ENCODE results near the gene EYA4.

Gene EYA4

DNA sequence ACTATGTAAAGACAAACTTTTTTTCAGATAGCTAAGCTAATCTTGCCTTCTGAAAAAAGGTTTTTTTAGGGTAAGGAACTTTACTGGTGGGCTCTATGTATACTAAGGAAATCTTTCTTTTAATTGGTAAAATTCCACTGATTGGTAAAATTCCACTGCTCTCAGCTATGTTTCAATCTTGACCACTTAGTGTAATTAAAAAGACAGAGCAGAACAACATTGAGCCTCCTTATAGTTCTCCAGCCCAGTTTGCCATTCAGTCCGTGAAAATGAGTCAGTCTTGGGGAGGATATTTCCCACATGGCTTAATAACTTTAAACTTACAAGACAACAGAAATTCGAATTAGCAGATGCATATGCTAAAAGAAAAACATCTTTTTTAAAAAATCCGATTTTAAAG is 92.7 kb downstream of the EYA4 start:
- DNase-seq (ENCODE audit: low read depth, low spot score): no peak
- Histone ChIP-seq H3K9me3 (ENCODE audit: insufficient read depth, low read length) (no peaks in the 10 kb centered on the region), H3K4me1 (ENCODE audit: insufficient read depth, insufficient read length) (no peaks in the 10 kb centered on the region), H3K9ac (ENCODE audit: insufficient read length, low read depth) (no peak overlapping the region), H3K27me3 (ENCODE audit: insufficient read depth, insufficient read length) (no peaks in the 10 kb centered on the region), H3K4me3 (ENCODE audit: insufficient read length, low read depth) (no peak overlapping the region), H3K36me3 (ENCODE audit: insufficient read depth, insufficient read length, low read length) (no peaks in the 10 kb centered on the region)
- no peak for TF ChIP-seq YY1 (IDR thresholded peaks at IDR 0.05; ENCODE audit: insufficient read depth, insufficient read length)
- no peak for TF ChIP-seq ZNF274 (IDR thresholded peaks at IDR 0.05; ENCODE audit: low read depth, low read length)
- no peak for TF ChIP-seq SUZ12 (IDR thresholded peaks at IDR 0.05; ENCODE audit: extremely low read depth, insufficient read depth, insufficient read length)

DNA sequence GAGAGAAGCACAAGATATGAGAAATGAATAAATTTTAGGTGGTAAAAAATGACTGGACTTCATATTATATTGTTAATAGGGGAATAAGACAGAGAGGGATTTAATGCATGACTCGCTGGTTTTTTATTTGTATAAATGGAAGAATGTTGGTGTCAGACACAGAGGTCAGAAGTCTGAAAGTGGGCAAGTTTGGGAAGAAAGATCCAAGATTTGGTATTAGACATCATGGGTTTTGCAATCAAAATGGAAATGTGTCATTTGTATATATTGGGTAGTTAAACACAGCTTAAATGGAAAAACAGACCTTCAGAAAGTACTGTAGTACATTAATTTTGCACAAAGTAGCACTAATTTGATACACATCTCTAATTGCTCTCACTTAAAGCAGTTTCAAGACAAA is 96.2 kb downstream of the EYA4 start:
- no peak overlapping the region for H3K9ac ChIP-seq (ENCODE audit: insufficient read length, low read depth)
- DNase-seq (ENCODE audit: low read depth, low spot score): no peak
- TF ChIP-seq SUZ12 (IDR thresholded peaks at IDR 0.05; ENCODE audit: extremely low read depth, insufficient read depth, insufficient read length): no peak
- no peaks in the 10 kb centered on the region for H3K36me3 ChIP-seq (ENCODE audit: insufficient read depth, insufficient read length, low read length)
- no peak overlapping the region for H3K4me3 ChIP-seq (ENCODE audit: insufficient read length, low read depth)
- H3K4me1 ChIP-seq (ENCODE audit: insufficient read depth, insufficient read length): no peaks in the 10 kb centered on the region
- H3K9me3 ChIP-seq (ENCODE audit: insufficient read depth, low read length): no peaks in the 10 kb centered on the region
- H3K27me3 ChIP-seq (ENCODE audit: insufficient read depth, insufficient read length): no peaks in the 10 kb centered on the region

DNA sequence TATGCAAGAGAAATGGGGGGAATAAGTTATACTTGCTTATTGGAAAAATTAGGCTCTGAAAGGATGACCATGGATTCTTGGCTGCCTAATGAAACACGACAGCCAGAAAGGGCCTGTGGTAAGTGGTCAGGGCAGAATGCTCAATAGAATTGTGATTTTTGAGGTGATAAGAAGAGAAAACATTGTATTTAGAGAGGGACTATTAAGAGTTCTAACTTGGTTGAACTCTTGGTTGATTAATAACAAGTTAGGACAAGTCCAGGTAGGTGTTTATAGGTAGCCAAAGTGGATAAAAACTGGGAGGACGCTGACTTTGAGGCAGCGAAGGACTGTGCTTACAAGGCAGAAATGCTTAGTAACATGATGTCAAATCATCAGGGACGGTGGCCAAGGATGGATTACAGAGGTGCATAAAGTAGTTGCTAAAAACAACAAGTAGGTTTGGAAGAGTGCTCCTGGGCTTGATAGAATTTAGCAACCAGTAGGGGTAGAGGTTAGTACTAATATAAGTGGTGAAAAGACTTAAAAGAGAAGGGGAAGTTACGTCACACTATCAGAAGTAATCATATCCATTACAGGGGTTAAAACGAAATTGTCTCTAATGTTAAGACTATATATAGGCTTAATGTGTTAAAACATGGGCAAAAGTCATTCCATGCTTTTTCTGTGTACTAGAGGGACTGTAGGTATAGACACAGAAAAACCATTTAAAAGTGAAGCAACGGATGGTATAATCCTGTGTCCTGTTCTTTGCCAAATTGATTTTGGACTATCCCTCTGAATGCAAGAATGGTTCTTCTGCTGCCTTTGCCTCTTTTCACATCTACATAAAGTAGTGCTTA is 98.6 kb downstream of the EYA4 start:
- no peak for DNase-seq (ENCODE audit: low read depth, low spot score)
- TF ChIP-seq SUZ12 (IDR thresholded peaks at IDR 0.05; ENCODE audit: extremely low read depth, insufficient read depth, insufficient read length): no peak
- TF ChIP-seq ZNF274 (IDR thresholded peaks at IDR 0.05; ENCODE audit: low read depth, low read length): no peak
- TF ChIP-seq YY1 (IDR thresholded peaks at IDR 0.05; ENCODE audit: insufficient read depth, insufficient read length): no peak
- no peak overlapping the region for H3K9ac ChIP-seq (ENCODE audit: insufficient read length, low read depth)
- no peak overlapping the region for H3K4me3 ChIP-seq (ENCODE audit: insufficient read length, low read depth)
- no peaks in the 10 kb centered on the region for H3K9me3 ChIP-seq (ENCODE audit: insufficient read depth, low read length)
- H3K27me3 ChIP-seq (ENCODE audit: insufficient read depth, insufficient read length): no peaks in the 10 kb centered on the region
- no peaks in the 10 kb centered on the region for H3K36me3 ChIP-seq (ENCODE audit: insufficient read depth, insufficient read length, low read length)
- no peaks in the 10 kb centered on the region for H3K4me1 ChIP-seq (ENCODE audit: insufficient read depth, insufficient read length)

DNA sequence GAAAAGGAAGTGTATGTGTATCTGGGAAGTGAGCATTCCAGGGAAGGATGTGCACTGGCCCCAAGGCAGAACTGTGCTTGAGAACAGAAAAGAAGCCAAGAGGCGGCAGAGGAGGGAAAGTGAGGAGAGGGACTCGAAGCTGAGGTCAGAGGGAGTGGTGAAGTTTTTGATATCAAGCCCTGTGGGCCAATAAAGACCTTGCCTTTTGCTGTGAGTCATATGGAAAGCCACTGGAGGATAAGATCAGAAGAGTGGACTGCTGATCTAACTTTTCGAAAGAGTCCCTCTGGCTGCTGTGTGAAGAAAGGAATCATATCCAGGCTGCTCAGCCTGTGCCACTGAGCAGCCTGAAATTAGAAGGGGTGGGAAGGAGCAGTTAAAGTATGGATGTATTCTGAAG is 99.4 kb downstream of the EYA4 start:
- Histone ChIP-seq H3K27me3 (ENCODE audit: insufficient read depth, insufficient read length) (no peaks in the 10 kb centered on the region), H3K4me1 (ENCODE audit: insufficient read depth, insufficient read length) (no peaks in the 10 kb centered on the region), H3K36me3 (ENCODE audit: insufficient read depth, insufficient read length, low read length) (no peaks in the 10 kb centered on the region), H3K9ac (ENCODE audit: insufficient read length, low read depth) (no peak overlapping the region), H3K4me3 (ENCODE audit: insufficient read length, low read depth) (no peak overlapping the region), H3K9me3 (ENCODE audit: insufficient read depth, low read length) (no peaks in the 10 kb centered on the region)
- DNase-seq (ENCODE audit: low read depth, low spot score): no peak
- no peak for TF ChIP-seq YY1 (IDR thresholded peaks at IDR 0.05; ENCODE audit: insufficient read depth, insufficient read length)
- TF ChIP-seq ZNF274 (IDR thresholded peaks at IDR 0.05; ENCODE audit: low read depth, low read length): no peak
- TF ChIP-seq SUZ12 (IDR thresholded peaks at IDR 0.05; ENCODE audit: extremely low read depth, insufficient read depth, insufficient read length): no peak

DNA sequence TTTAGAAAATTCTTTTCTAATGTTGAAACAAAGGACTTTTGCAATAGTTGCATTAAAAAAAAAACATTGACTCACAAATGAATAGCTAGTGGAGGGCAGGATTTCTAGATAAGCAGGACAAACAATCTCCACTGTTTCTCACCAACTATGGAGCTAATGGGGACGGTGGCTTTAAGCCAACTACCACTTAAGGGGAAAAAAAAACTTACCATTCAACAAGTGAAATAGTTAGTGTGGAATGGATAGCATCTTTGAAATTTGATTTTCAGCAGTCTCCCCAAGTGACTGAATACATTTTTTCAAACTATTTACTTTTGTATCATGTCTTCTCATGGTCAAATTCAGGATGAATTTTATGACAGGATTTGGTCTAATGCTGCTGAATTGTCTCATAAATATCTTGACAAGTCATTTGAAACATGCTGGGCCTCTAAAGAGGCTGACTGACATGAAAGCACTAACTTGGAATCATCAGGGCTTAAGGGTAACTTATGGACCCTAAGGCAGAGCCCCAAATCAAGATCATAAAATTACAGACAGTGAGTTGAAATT is 100.5 kb downstream of the EYA4 start:
- H3K4me1 ChIP-seq (ENCODE audit: insufficient read depth, insufficient read length): no peaks in the 10 kb centered on the region
- DNase-seq (ENCODE audit: low read depth, low spot score): no peak

DNA sequence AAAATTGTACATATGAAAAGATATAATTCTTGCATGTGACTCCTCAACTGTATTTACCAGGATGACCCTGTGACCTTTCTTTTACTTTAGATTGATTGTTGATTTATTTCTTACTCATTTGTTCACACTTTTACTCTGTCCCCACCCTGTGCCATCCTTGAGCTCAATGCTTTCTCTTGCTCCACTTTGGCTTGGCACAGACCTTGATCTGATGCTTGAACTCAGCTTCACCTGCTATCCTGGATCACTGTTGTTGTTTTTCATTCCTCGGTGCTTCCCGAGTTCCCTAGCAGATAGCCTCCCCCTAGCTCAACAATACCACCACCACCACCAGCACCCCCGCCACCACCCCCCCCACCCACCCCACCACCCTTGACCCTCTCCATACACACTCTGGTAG is 102.1 kb downstream of the EYA4 start:
- no peaks in the 10 kb centered on the region for H3K9me3 ChIP-seq (ENCODE audit: insufficient read depth, low read length)
- no peaks in the 10 kb centered on the region for H3K36me3 ChIP-seq (ENCODE audit: insufficient read depth, insufficient read length, low read length)
- no peaks in the 10 kb centered on the region for H3K27me3 ChIP-seq (ENCODE audit: insufficient read depth, insufficient read length)

More for the DNA sequence above, 100.5 kb downstream of the EYA4 start:
- no peaks in the 10 kb centered on the region for H3K27me3 ChIP-seq (ENCODE audit: insufficient read depth, insufficient read length)
- no peak overlapping the region for H3K4me3 ChIP-seq (ENCODE audit: insufficient read length, low read depth)
- H3K9me3 ChIP-seq (ENCODE audit: insufficient read depth, low read length): no peaks in the 10 kb centered on the region
- no peak overlapping the region for H3K9ac ChIP-seq (ENCODE audit: insufficient read length, low read depth)
- TF ChIP-seq YY1 (IDR thresholded peaks at IDR 0.05; ENCODE audit: insufficient read depth, insufficient read length) (no peak), SUZ12 (IDR thresholded peaks at IDR 0.05; ENCODE audit: extremely low read depth, insufficient read depth, insufficient read length) (no peak), ZNF274 (IDR thresholded peaks at IDR 0.05; ENCODE audit: low read depth, low read length) (no peak)
- H3K36me3 ChIP-seq (ENCODE audit: insufficient read depth, insufficient read length, low read length): no peaks in the 10 kb centered on the region

DNA sequence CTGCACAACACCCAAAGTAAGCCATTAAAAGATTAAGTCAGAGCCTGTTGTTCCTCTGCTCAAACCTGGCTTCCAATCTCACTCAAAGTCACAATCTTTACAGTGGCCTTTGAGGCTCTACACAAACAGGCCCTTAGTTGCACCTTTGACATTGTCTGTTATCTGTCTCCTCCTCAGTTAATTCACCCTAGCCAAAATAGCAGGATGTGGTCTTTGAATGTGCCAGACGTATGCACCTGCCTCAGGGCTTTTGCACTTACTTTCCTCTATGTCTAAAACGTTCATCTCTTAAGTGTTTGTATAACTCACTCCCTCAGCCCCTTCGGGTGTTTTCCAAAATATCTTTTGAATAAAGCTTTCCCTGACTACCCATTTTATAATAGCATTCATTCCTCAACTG is 107.7 kb downstream of the EYA4 start:
- TF ChIP-seq ZNF274 (IDR thresholded peaks at IDR 0.05; ENCODE audit: low read depth, low read length): no peak
- TF ChIP-seq YY1 (IDR thresholded peaks at IDR 0.05; ENCODE audit: insufficient read depth, insufficient read length): no peak
- TF ChIP-seq SUZ12 (IDR thresholded peaks at IDR 0.05; ENCODE audit: extremely low read depth, insufficient read depth, insufficient read length): no peak
- H3K4me3 ChIP-seq (ENCODE audit: insufficient read length, low read depth): no peak overlapping the region
- no peaks in the 10 kb centered on the region for H3K27me3 ChIP-seq (ENCODE audit: insufficient read depth, insufficient read length)
- H3K4me1 ChIP-seq (ENCODE audit: insufficient read depth, insufficient read length): no peaks in the 10 kb centered on the region
- no peak for DNase-seq (ENCODE audit: low read depth, low spot score)
- H3K36me3 ChIP-seq (ENCODE audit: insufficient read depth, insufficient read length, low read length): no peaks in the 10 kb centered on the region
- H3K9me3 ChIP-seq (ENCODE audit: insufficient read depth, low read length): no peaks in the 10 kb centered on the region
- no peak overlapping the region for H3K9ac ChIP-seq (ENCODE audit: insufficient read length, low read depth)

More for the DNA sequence above, 102.1 kb downstream of the EYA4 start:
- no peak overlapping the region for H3K4me3 ChIP-seq (ENCODE audit: insufficient read length, low read depth)
- no peak for TF ChIP-seq ZNF274 (IDR thresholded peaks at IDR 0.05; ENCODE audit: low read depth, low read length)
- TF ChIP-seq YY1 (IDR thresholded peaks at IDR 0.05; ENCODE audit: insufficient read depth, insufficient read length): no peak
- no peak for TF ChIP-seq SUZ12 (IDR thresholded peaks at IDR 0.05; ENCODE audit: extremely low read depth, insufficient read depth, insufficient read length)
- H3K4me1 ChIP-seq (ENCODE audit: insufficient read depth, insufficient read length): no peaks in the 10 kb centered on the region
- no peak overlapping the region for H3K9ac ChIP-seq (ENCODE audit: insufficient read length, low read depth)
- no peak for DNase-seq (ENCODE audit: low read depth, low spot score)

Measured in NT2/D1 (cell line).